Tibial nerve (tissue), 4 donors: Measurements from ENCODE around the gene COX4I2. TPM values are rescaled to one million over a fixed set of nuclear protein-coding genes. Genes with fewer than 3 reads are reported as not detected.

Source experiments
- DNase-seq, 2 donors: peaks; one replicate each; pipeline ENCODE4 v3.0.0-alpha.2; 2019; ENCODE audit warnings: low spot score in 2 of 2
- H3K27ac ChIP-seq, 4 donors: fragments of 200-600 bp; sonication (generic) in 3 of 4; one replicate each; pipeline ENCODE4 v1.5.1; 2017 to 2019; ENCODE audit warnings: mild to moderate bottlenecking in 1 of 4
- H3K27me3 ChIP-seq, 2 donors: fragments of 200-600 bp; sonication (generic) in 1 of 2; one replicate each; pipeline versions ENCODE4 v1.5.1 to v1.6.0; 2017 to 2019
- H3K36me3 ChIP-seq, 3 donors: fragments of 200-600 bp; sonication (generic); one replicate each; pipeline ENCODE4 v1.5.1; 2018 to 2019
- H3K4me1 ChIP-seq, 4 donors: fragments of 200-600 bp; sonication (generic) in 3 of 4; one replicate each; pipeline ENCODE4 v1.5.1; 2017 to 2019
- H3K4me3 ChIP-seq, 4 donors: fragments of 200-600 bp; sonication (generic) in 3 of 4; one replicate each; pipeline ENCODE4 v1.5.1; 2017 to 2019; ENCODE audit warnings: mild to moderate bottlenecking in 1 of 4, moderate library complexity in 1 of 4
- H3K9me3 ChIP-seq, 4 donors: fragments of 200-600 bp; sonication (generic) in 3 of 4; one replicate each; pipeline ENCODE4 v1.5.1; 2017 to 2019
- CTCF ChIP-seq, 5 experiments: fragments of 200-600 bp in 3 of 5; fragments of 450-650 bp in 2 of 5; sonication (generic) in 3 of 5; IDR thresholded peaks; one replicate each; pipeline ENCODE4 v1.5.1; 2016 to 2019; ENCODE audit warnings: antibody characterized with exemption in 5 of 5, mild to moderate bottlenecking in 3 of 5, moderate library complexity in 2 of 5
- EP300 ChIP-seq, 2 donors: sonication (generic); formaldehyde crosslinking; IDR thresholded peaks; one replicate each; pipeline ENCODE4 v1.6.1; 2017; ENCODE audit warnings: antibody characterized with exemption in 2 of 2, mild to moderate bottlenecking in 1 of 2
- POLR2A ChIP-seq, 2 donors: fragments of 450-650 bp; IDR thresholded peaks; one replicate each; pipeline ENCODE4 v1.6.1; 2017; ENCODE audit warnings: antibody characterized with exemption in 2 of 2, mild to moderate bottlenecking in 2 of 2, moderate library complexity in 2 of 2
- WGBS, 2 donors: methylation state at CpG; one replicate each; pipeline ENCODE4 v1.1.5; 2018; 5-methylcytosine and 5-hydroxymethylcytosine counted together
- total RNA-seq, 4 donors: library from RNA; depleted of rRNA; stranded (reverse); fragments of >200 nt; gene quantifications; one replicate each; pipeline ENCODE4 v1.1.0, GENCODE V29; 2016

COX4I2 gene
- total RNA-seq, 4 donors from 2014 or later, result 1.6 to 8.2 (median 4.2) TPM; not detected in 1

DNA sequence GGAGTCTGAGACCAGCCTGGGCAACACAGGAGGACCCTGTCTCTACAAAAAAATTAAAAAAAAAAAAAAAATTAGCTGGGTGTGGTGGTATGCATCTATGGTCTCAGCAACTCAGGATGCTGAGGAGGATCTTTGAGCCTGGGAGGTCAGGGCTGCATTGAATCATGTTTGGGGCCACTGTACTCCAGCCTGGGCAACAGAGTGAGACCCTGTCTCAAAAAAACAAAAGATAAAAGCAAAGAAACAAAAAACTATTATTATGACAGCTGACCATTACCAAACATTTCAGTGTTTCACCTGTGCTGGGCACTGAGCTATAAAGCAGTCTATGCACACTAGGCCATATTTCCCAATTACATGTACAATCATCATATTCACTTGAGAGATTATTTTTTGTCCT, 35.7 kb downstream of the COX4I2 start:
- H3K9me3 ChIP-seq, result no peaks in the 10 kb centered on the region

DNA sequence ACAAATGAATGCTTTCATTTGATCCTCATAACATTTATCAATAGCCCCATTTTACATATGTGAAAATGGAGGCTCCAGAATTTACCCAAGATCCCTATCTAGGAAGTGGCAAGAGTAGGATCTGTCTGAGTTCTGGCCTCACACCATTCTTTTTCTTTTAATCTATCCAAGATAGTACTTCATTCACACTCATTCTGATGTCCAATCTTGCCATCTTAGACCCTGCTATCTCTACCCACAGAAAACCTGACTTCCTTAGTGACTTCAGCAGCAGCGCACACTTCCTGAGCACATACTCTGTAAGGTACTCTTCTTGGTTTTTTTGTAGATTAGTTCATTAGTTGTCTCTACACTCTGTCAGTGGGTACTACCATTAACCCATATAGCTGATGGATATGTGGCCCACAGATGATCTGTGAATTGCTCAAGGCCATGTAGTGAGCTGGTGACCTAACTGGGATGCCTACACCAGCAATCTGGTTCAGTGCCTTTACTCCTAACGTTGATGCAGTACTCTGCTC, 36.3 kb downstream of the COX4I2 start:
- Histone ChIP-seq H3K27ac (peak overlapping the region; percentile 89 to 99 (median 98)), H3K4me1 (peaks cover 18 to 100% (median 91%) of the 10 kb centered on the region in 4 donors), H3K9me3 (no peaks in the 10 kb centered on the region), H3K36me3 (peaks cover 0 to 7% (median 0%) of the 10 kb centered on the region in 3 donors), H3K27me3 (no peaks in the 10 kb centered on the region), H3K4me3 (no peak overlapping the region)
- DNase-seq, result no peak
- 57 to 65% methylated on average over 2 of the region's 2 CpGs for WGBS, 2 donors
- TF ChIP-seq POLR2A (IDR thresholded peaks at IDR 0.05), result no peak
- no peak for TF ChIP-seq EP300 (IDR thresholded peaks at IDR 0.05)
- TF ChIP-seq CTCF (IDR thresholded peaks at IDR 0.05), result no peak

More for the DNA sequence above, 35.7 kb downstream of the COX4I2 start:
- H3K27me3 ChIP-seq, result no peaks in the 10 kb centered on the region
- H3K4me3 ChIP-seq, result no peak overlapping the region
- no peak for TF ChIP-seq CTCF (IDR thresholded peaks at IDR 0.05)
- H3K36me3 ChIP-seq, result peaks cover 0 to 3% (median 0%) of the 10 kb centered on the region in 3 donors
- H3K27ac ChIP-seq, result peak overlapping the region; percentile 89 to 99 (median 98)
- peaks cover 18 to 100% (median 91%) of the 10 kb centered on the region in 4 donors for H3K4me1 ChIP-seq
- no peak for DNase-seq

DNA sequence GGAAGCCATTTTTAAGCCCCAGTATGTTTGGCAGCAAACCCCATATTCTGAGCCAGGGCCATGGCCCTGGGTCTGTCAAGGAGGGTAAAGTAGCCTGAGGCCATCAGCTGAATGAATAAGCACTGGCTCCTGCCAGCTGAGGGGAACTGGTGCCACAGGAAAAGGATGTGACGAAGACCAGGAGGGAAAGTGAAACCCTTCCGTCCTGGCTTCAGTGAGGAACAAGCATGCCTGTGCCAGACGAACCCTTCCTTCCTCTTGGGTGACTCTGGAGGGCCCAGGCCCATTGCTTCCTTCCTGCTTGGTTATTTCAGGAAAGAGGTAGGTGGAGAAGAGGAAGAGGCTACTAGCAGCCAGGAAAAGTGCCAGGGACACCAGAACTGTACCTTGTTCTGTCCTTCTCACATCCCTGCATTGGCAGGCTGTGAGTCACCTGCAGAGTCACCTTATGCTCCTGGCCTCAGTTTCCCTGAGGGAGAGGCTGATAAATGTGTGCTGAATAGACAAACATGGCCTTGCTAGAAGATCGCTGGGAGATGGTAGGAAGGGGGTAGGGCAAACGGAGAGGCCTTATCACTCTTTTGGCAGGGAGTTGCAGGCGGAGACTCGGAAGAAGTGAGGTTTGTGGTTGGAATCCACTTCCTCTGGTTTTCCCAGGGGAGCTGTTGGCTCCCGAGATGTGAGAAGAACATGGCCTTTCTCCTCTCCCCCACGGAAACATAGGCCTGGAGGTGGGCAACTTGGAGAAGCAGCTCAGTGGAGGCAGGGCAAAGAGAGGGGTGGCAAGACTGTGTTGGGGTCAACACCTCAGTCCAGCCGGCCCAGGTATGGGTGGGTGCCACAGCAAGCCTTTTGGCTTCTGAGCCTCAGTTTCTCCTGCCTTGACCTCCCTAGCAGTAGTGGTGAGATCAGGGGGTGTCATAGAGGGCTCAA, 37.4 kb downstream of the COX4I2 start:
- Histone ChIP-seq H3K36me3 (peaks cover 0 to 16% (median 0%) of the 10 kb centered on the region in 3 donors), H3K9me3 (no peaks in the 10 kb centered on the region), H3K27ac (peak overlapping the region; percentile 89 to 99 (median 98)), H3K27me3 (no peaks in the 10 kb centered on the region), H3K4me1 (peaks cover 13 to 99% (median 84%) of the 10 kb centered on the region in 4 donors), H3K4me3 (peak overlapping the region in 2 of 4 donors; percentile 1 to 24)
- peak in 1 of 2 donors; percentile 60 for DNase-seq
- TF ChIP-seq POLR2A (IDR thresholded peaks at IDR 0.05), result peak in 1 of 2 donors; percentile 16
- TF ChIP-seq EP300 (IDR thresholded peaks at IDR 0.05), result peak in 1 of 2 donors; percentile 87
- no peak for TF ChIP-seq CTCF (IDR thresholded peaks at IDR 0.05)
- WGBS, 2 donors, result 40 to 49% methylated on average over 10 of the region's 10 CpGs

GRCh38 chr20:31675828-31676608, 38.3 kb downstream of the COX4I2 start:
- Histone ChIP-seq H3K4me3 (no peak overlapping the region), H3K27ac (peak overlapping the region; percentile 89 to 99 (median 98)), H3K9me3 (no peaks in the 10 kb centered on the region), H3K27me3 (no peaks in the 10 kb centered on the region), H3K4me1 (peaks cover 9 to 99% (median 77%) of the 10 kb centered on the region in 4 donors), H3K36me3 (peaks cover 0 to 16% (median 0%) of the 10 kb centered on the region in 3 donors)
- TF ChIP-seq EP300 (IDR thresholded peaks at IDR 0.05), result no peak
- no peak for TF ChIP-seq CTCF (IDR thresholded peaks at IDR 0.05)
- WGBS, 2 donors, result 57 to 69% methylated on average over 11 of the region's 11 CpGs
- no peak for DNase-seq
